ENCODE data around the gene CDK15. TPM values are rescaled to one million over a fixed set of nuclear protein-coding genes. Genes with fewer than 3 reads are reported as not detected.

The CDK15 gene
- polyA plus RNA-seq, 2 of the 4 experiments (the other 2 are of a cell fraction) = not detected

GRCh38 chr2:201858281-201859184 lies 52.2 kb downstream of the CDK15 start:
- no peaks in the 10 kb centered on the region for H3K9me3 ChIP-seq
- no peak for ATAC-seq
- FAIRE-seq = no peak
- H3K4me2 ChIP-seq = no peak overlapping the region
- H3K4me1 ChIP-seq = no peaks in the 10 kb centered on the region
- ChIA-PET CTCF (interaction anchor here (0.6 to 6.1 kb wide), 9 partner anchors 10 to 322 kb away, joined by 3 to 75 read pairs (median 15); no protein-coding TSS in a partner anchor), POLR2A (no interaction called here)
- DNase-seq (ENCODE audit: low read depth in 1 of 2, low spot score in 1 of 2) = no peak
- TF ChIP-seq HES2 (IDR thresholded peaks at IDR 0.05) (no peak), SMC3 (IDR thresholded peaks at IDR 0.05) (no peak), HDAC2 (IDR thresholded peaks at IDR 0.05) (no peak), ZFP36 (IDR thresholded peaks at IDR 0.05; ENCODE audit: borderline replicate concordance, partially characterized antibody) (no peak), JUNB (IDR thresholded peaks at IDR 0.05) (no peak), RARB (CRISPR knock-in tag; IDR thresholded peaks at IDR 0.05) (no peak), E2F6 (IDR thresholded peaks at IDR 0.05; ENCODE audit: borderline replicate concordance, low read depth) (no peak), MAZ (IDR thresholded peaks at IDR 0.05; ENCODE audit: borderline replicate concordance, low read depth, low read length) (no peak), MYC (IDR thresholded peaks at IDR 0.05; ENCODE audit: borderline replicate concordance, low read length) (no peak), HOXA7 (CRISPR knock-in tag; IDR thresholded peaks at IDR 0.05) (no peak), RFX5 (IDR thresholded peaks at IDR 0.05) (no peak), ESRRA (IDR thresholded peaks at IDR 0.05; ENCODE audit: borderline replicate concordance, low read length) (no peak), GATA3 (IDR thresholded peaks at IDR 0.05; ENCODE audit: borderline replicate concordance) (no peak), PBX3 (IDR thresholded peaks at IDR 0.05) (no peak), PHF8 (IDR thresholded peaks at IDR 0.05; ENCODE audit: borderline replicate concordance, low read depth) (no peak), REST (IDR thresholded peaks at IDR 0.05) (no peak), HOXB5 (CRISPR knock-in tag; IDR thresholded peaks at IDR 0.05) (no peak)
- no peak overlapping the region for H3K4me3 ChIP-seq
- 62% methylated on average over 16 of the region's 16 CpGs for WGBS (ENCODE audit: missing lambda C conversion rate)
- no peak overlapping the region for H3K27ac ChIP-seq

- ChIA-PET CTCF (interaction anchor here (0.7 to 6.1 kb wide), 50 partner anchors 8 to 628 kb away, joined by 3 to 75 read pairs (median 5); partner anchors contain the start of genes ALS2 and CDK15), POLR2A (no interaction called here)
- Histone ChIP-seq H3K4me1 (no peaks in the 10 kb centered on the region), H3K4me2 (no peak overlapping the region), H3K4me3 (no peak overlapping the region), H3K9me3 (no peaks in the 10 kb centered on the region), H3K27ac (no peak overlapping the region)
- no peak for ATAC-seq
- FAIRE-seq = no peak
- DNase-seq (ENCODE audit: low read depth in 1 of 2, low spot score in 1 of 2) = no peak
- WGBS (ENCODE audit: missing lambda C conversion rate) = 87% methylated on average over 5 of the region's 5 CpGs
- TF ChIP-seq BCL3 (IDR thresholded peaks at IDR 0.05) (no peak), NR3C1 (IDR thresholded peaks at IDR 0.05) (no peak), REST (IDR thresholded peaks at IDR 0.05) (no peak), RARB (CRISPR knock-in tag; IDR thresholded peaks at IDR 0.05) (no peak), MYC (IDR thresholded peaks at IDR 0.05; ENCODE audit: borderline replicate concordance, low read length) (no peak), CEBPB (IDR thresholded peaks at IDR 0.05) (no peak), E2F6 (IDR thresholded peaks at IDR 0.05; ENCODE audit: borderline replicate concordance, low read depth) (no peak), HDAC2 (IDR thresholded peaks at IDR 0.05) (no peak), EHMT2 (IDR thresholded peaks at IDR 0.05; ENCODE audit: low read depth) (no peak)
Measured at GRCh38 chr2:201859949-201860348, 53.6 kb downstream of the CDK15 start.

All from A549 (cell line).